Measurements from ENCODE around the gene RSPRY1.
"Not testable (repeated sequence)": the region's sequence is repeated elsewhere in the genome, so short reads cannot be mapped to it uniquely, and the experiment has no call there.

- TF ChIP-seq CTCF, POLR2A (IDR thresholded peaks at IDR 0.05): not testable (repeated sequence)
Observed at GRCh38 chr16:57187902-57188710, 2.0 kb downstream of the RSPRY1 start.

Data from ovary (tissue), 3 donors.